K562 (cell line): ENCODE measurements around the gene IFNA1. TPM values are rescaled to one million over a fixed set of nuclear protein-coding genes. Genes with fewer than 3 reads are reported as not detected.

Experiments
- ATAC-seq: fragments of 200-7000 bp; cut with Tn5 transposase; 3 replicates; pipeline ENCODE4 v1.9.1; 2020; ENCODE audit warnings: moderate library complexity
- BruUV-seq: library from RNA; stranded (reverse); fragments of 400-500 nt; replicated peaks from 2 replicates; lab custom pipeline; 2021; lab: Mats Ljungman, UMichigan
- CTCF ChIA-PET: fragments of 300-600 bp; formaldehyde crosslinking; extraction: SDS; loops from one replicate; lab custom pipeline; 2021; ENCODE audit warnings: low intra/inter-chr PET ratio; lab: Yijun Ruan, JAX
- POLR2A ChIA-PET: fragments of 300-600, 350-650 bp; sonication (Branson Sonifier 250); formaldehyde crosslinking; extraction: SDS; loops from one replicate; lab custom pipeline; 2021; ENCODE audit warnings: antibody characterized with exemption, inconsistent platforms; lab: Yijun Ruan, JAX
- DNase-seq, 4 experiments: peaks; one replicate each; pipeline versions ENCODE4 v3.0.0 to v3.0.0-alpha.2; 2011 to 2018; ENCODE audit warnings: low spot score in 3 of 4, mixed read lengths in 3 of 4; ENCODE audit errors: extremely low read depth in 1 of 4
- FAIRE-seq: peaks from 2 replicates; lab custom pipeline; 2011; peaks lifted over from hg19 to GRCh38; lab: Jason Lieb, UNC
- H2AFZ ChIP-seq: 2 replicates; pipeline ENCODE4 v1.6.0; 2011; ENCODE audit warnings: low read depth, low read length, control low read depth, inconsistent platforms
- H3K27ac ChIP-seq: fragments of 200-600 bp; 3 replicates; pipeline ENCODE4 v1.8.0; 2011; ENCODE audit warnings: low read depth, mild to moderate bottlenecking, control low read depth, inconsistent platforms, low read length, moderate library complexity, mixed read lengths; ENCODE audit errors: extremely low read depth
- H3K27me3 ChIP-seq, 2 experiments: fragments of 300-600 bp in 1 of 2; 2 replicates in 1 of 2; 3 replicates in 1 of 2; pipeline versions ENCODE4 v1.6.0 to v1.8.0; 2011; ENCODE audit warnings: inconsistent platforms in 2 of 2, low read length in 2 of 2, mild to moderate bottlenecking in 1 of 2, mixed read lengths in 1 of 2, moderate library complexity in 1 of 2; ENCODE audit not compliant: control insufficient read depth in 2 of 2, insufficient read depth in 2 of 2
- H3K36me3 ChIP-seq: fragments of 300-600 bp; 3 replicates; pipeline ENCODE4 v1.8.0; 2011; ENCODE audit warnings: mild to moderate bottlenecking, low read length, inconsistent platforms; ENCODE audit not compliant: control insufficient read depth, insufficient read depth
- H3K4me1 ChIP-seq, 2 experiments: fragments of 200-600 bp in 1 of 2; replicated peaks in 1 of 2; 2 replicates in 1 of 2; 3 replicates in 1 of 2; pipeline versions ENCODE4 v1.5.1 to v1.8.0; 2011; ENCODE audit warnings: inconsistent platforms in 2 of 2, low read length in 2 of 2, mild to moderate bottlenecking in 1 of 2, mixed read lengths in 1 of 2, moderate library complexity in 1 of 2; ENCODE audit not compliant: control insufficient read depth in 2 of 2, insufficient read depth in 2 of 2
- H3K4me2 ChIP-seq: 2 replicates; pipeline ENCODE4 v1.6.1; 2011; ENCODE audit warnings: low read length, control low read depth, inconsistent platforms, mixed read lengths; ENCODE audit not compliant: insufficient read depth
- H3K4me3 ChIP-seq: fragments of 200-600 bp; sonication (generic), shearing (Covaris generic); 2 replicates; pipeline ENCODE4 v1.5.1; 2016; ENCODE audit warnings: control low read depth, inconsistent platforms
- H3K79me2 ChIP-seq: fragments of 200-600 bp; 3 replicates; pipeline ENCODE4 v1.8.0; 2011; ENCODE audit warnings: low read length, inconsistent platforms; ENCODE audit not compliant: control insufficient read depth, insufficient read depth
- H3K9ac ChIP-seq, 2 experiments: 2 replicates each; pipeline versions ENCODE4 v1.6.0 to v1.6.1; 2011; ENCODE audit warnings: low read depth in 2 of 2, low read length in 2 of 2, control low read depth in 1 of 2, inconsistent platforms in 1 of 2, mild to moderate bottlenecking in 1 of 2, mixed read lengths in 1 of 2; ENCODE audit not compliant: insufficient read depth in 1 of 2
- H3K9me1 ChIP-seq: one replicate; pipeline ENCODE4 v1.6.0; 2011; ENCODE audit warnings: inconsistent platforms, mild to moderate bottlenecking, low read length, moderate library complexity; ENCODE audit not compliant: control insufficient read depth, insufficient read depth
- H3K9me3 ChIP-seq: replicated peaks from 2 replicates; pipeline ENCODE4 v1.5.1; 2011; ENCODE audit warnings: low read depth, low read length, inconsistent platforms; ENCODE audit not compliant: control insufficient read depth, insufficient read depth
- H4K20me1 ChIP-seq: replicated peaks from 2 replicates; pipeline ENCODE4 v1.6.1; 2011; ENCODE audit warnings: low read length, inconsistent platforms, mixed read lengths; ENCODE audit not compliant: control insufficient read depth, insufficient read depth
- HDAC1 ChIP-seq, 2 experiments: fragments of 450-650 bp; IDR thresholded peaks; 2 replicates each; pipeline ENCODE4 v1.6.1; 2016 to 2017; ENCODE audit warnings: inconsistent platforms in 1 of 2, mild to moderate bottlenecking in 1 of 2, moderate library complexity in 1 of 2
- KDM4B ChIP-seq, 2 experiments: fragments of 450-650 bp in 1 of 2; sonication (generic) in 1 of 2; IDR thresholded peaks; 2 replicates each; pipeline ENCODE4 v1.6.1; 2016 to 2017; ENCODE audit warnings: borderline replicate concordance in 2 of 2, antibody characterized with exemption in 1 of 2, low read depth in 1 of 2, mild to moderate bottlenecking in 1 of 2
- KLF16 ChIP-seq: IDR thresholded peaks from 2 replicates; pipeline ENCODE4 v1.6.1; 2016; ENCODE audit warnings: antibody characterized with exemption
- LEF1 ChIP-seq: fragments of 450-650 bp; IDR thresholded peaks from 2 replicates; pipeline ENCODE4 v1.6.1; 2016; ENCODE audit warnings: mild to moderate bottlenecking
- PML ChIP-seq: IDR thresholded peaks from 2 replicates; pipeline ENCODE4 v1.6.1; 2012; ENCODE audit warnings: low read length, inconsistent platforms
- SRSF9 ChIP-seq: fragments of 200-400 bp; formaldehyde crosslinking; IDR thresholded peaks from 2 replicates; pipeline ENCODE4 v1.6.1; 2017; ENCODE audit warnings: low read depth, low read length, borderline replicate concordance
- THRAP3 ChIP-seq: fragments of 450-650 bp; IDR thresholded peaks from 2 replicates; pipeline ENCODE4 v1.6.1; 2016; ENCODE audit warnings: mild to moderate bottlenecking, inconsistent platforms, borderline replicate concordance
- ZNF282 ChIP-seq: sonication (generic); formaldehyde crosslinking; IDR thresholded peaks from 2 replicates; pipeline ENCODE4 v1.8.1; 2023; ENCODE audit warnings: missing genetic modification reagents
- ZNF707 ChIP-seq: fragments of 250-450 bp; sonication (Bioruptor Pico); conservative IDR thresholded peaks from 2 replicates; pipeline ENCODE4 v1.8.0; 2022; ENCODE audit warnings: inconsistent platforms, mild to moderate bottlenecking, moderate library complexity
- WGBS: fragments of 100-300 bp; shearing (Covaris generic); methylation state at CpG from one replicate; pipeline ENCODE4 v1.1.6; 2016; ENCODE audit warnings: low coverage, mixed read lengths; ENCODE audit not compliant: insufficient coverage; ENCODE audit errors: missing lambda C conversion rate; 5-methylcytosine and 5-hydroxymethylcytosine counted together
- in situ Hi-C: fragments of 300-500 bp; cut with MboI; formaldehyde crosslinking; loops from 4 replicates; pipeline ENCODE4 v1.15.0; 2018; ENCODE audit warnings: inconsistent platforms, mixed read lengths
- intact Hi-C: fragments of 100-400 bp; cut with micrococcal nuclease; formaldehyde crosslinking; loops from 2 replicates; pipeline ENCODE4 v1.14.2; 2022
- polyA plus RNA-seq, 8 experiments: library from polyadenylated mRNA; depleted of rRNA in 4 of 8; stranded (reverse) in 5 of 8; unstranded in 3 of 8; fragments of >200 nt; fragmentation: Nextera tagmentation in 2 of 8; fragmentation: Illumina TruSeq in 1 of 8; extraction: Ambion mirVana in 2 of 8; extraction: Trizol in 1 of 8; gene quantifications; 2 replicates each; pipeline versions ENCODE4 v1.2.1 to v1.2.3, GENCODE V29; 2011 to 2014; ENCODE audit warnings: inconsistent platforms in 1 of 8, missing spikeins in 1 of 8
- total RNA-seq, 7 experiments: library from RNA; depleted of rRNA in 6 of 7; stranded (reverse); fragments of >200 nt in 6 of 7; fragmentation: Illumina TruSeq in 2 of 7; extraction: Trizol in 2 of 7; gene quantifications; 2 replicates each; pipeline versions ENCODE4 v1.2.1 to v1.2.3, GENCODE V29; 2011 to 2021; ENCODE audit warnings: low replicate concordance in 1 of 7
- TF ChIP-seq, protein P1 (sequence below): fragments of 250-450 bp; sonication (Bioruptor Pico); IDR thresholded peaks from 2 replicates; pipeline ENCODE4 v1.5.0; 2020; ENCODE audit warnings: mild to moderate bottlenecking, borderline replicate concordance

IFNA1 gene
- total and polyA plus RNA-seq, 9 of the 15 experiments (the other 6 are each of a cell fraction or from before 2014, with no cell fraction given): not detected

DNA sequence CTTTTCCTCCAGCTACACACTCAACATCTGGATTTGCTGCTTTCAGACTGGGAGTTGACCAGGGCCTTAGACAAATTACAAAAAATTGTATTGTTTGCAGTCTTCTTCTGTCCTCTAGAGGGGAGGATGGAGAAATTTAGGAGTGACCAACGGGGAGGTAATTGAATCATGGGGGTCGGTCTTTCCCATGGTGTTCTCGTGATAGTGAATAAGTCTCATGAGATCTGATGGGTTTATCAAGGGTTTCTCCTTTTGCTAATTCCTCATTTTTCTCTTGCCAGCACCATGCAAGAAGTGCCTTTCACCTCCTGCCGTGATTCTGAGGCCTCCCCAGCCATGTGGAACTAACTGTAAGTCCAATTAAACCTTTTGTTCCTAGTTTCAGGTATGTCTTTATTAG is 27.1 kb upstream of the IFNA1 start:
- BruUV-seq: no TSS peak
- WGBS: no CpG with 5 or more reads among the region's 4 CpGs
- H3K9me1 ChIP-seq: no peaks in the 10 kb centered on the region

More for the DNA sequence above, 27.1 kb upstream of the IFNA1 start:
- Histone ChIP-seq H4K20me1 (no peaks in the 10 kb centered on the region), H3K9ac (no peak overlapping the region), H3K79me2 (no peaks in the 10 kb centered on the region), H3K4me3 (no peak overlapping the region), H3K27ac (no peak overlapping the region), H2AFZ (no peak overlapping the region)
- POLR2A ChIA-PET: no interaction called here
- FAIRE-seq: no peak
- TF ChIP-seq KLF16: no peak
- no peak for TF ChIP-seq ZNF707 (CRISPR knock-in tag)
- TF ChIP-seq PML: no peak
- TF ChIP-seq LEF1: no peak
- no peak for TF ChIP-seq SRSF9
- TF ChIP-seq HDAC1 (IDR thresholded peaks at IDR 0.05): no peak
- TF ChIP-seq THRAP3: no peak
- TF ChIP-seq, protein P1, sequence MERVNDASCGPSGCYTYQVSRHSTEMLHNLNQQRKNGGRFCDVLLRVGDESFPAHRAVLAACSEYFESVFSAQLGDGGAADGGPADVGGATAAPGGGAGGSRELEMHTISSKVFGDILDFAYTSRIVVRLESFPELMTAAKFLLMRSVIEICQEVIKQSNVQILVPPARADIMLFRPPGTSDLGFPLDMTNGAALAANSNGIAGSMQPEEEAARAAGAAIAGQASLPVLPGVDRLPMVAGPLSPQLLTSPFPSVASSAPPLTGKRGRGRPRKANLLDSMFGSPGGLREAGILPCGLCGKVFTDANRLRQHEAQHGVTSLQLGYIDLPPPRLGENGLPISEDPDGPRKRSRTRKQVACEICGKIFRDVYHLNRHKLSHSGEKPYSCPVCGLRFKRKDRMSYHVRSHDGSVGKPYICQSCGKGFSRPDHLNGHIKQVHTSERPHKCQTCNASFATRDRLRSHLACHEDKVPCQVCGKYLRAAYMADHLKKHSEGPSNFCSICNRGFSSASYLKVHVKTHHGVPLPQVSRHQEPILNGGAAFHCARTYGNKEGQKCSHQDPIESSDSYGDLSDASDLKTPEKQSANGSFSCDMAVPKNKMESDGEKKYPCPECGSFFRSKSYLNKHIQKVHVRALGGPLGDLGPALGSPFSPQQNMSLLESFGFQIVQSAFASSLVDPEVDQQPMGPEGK (CRISPR knock-in tag): no peak
- TF ChIP-seq ZNF282 (CRISPR knock-in tag): no peak
- no peak for TF ChIP-seq KDM4B (IDR thresholded peaks at IDR 0.05; ENCODE audit: borderline replicate concordance in 2 of 2, low read depth in 1 of 2)
- TF ChIP-seq, all 486 proteins: peak for 0
- Histone ChIP-seq H3K4me2 (no peak overlapping the region), H3K27me3 (no peaks in the 10 kb centered on the region), H3K9me3 (no peaks in the 10 kb centered on the region), H3K36me3 (no peaks in the 10 kb centered on the region), H3K4me1 (no peaks in the 10 kb centered on the region)
- in situ Hi-C loops: no loop called here
- DNase-seq: no peak
- intact Hi-C loops: no loop called here
- no peak for ATAC-seq
- CTCF ChIA-PET: no interaction called here
